Thyroid gland (tissue), 4 donors: ENCODE data around the gene PLAC8.

Experiments used
- POLR2A ChIP-seq, 2 donors: fragments of 450-650 bp; IDR thresholded peaks; one replicate each; pipeline ENCODE4 v1.6.1; 2017; ENCODE audit warnings: antibody characterized with exemption in 2 of 2, mild to moderate bottlenecking in 2 of 2, moderate library complexity in 1 of 2
- TF ChIP-seq, protein P1 (sequence below), 6 experiments: fragments of 200-600 bp in 3 of 6; fragments of 450-650 bp in 3 of 6; sonication (generic) in 3 of 6; IDR thresholded peaks; one replicate each; pipeline ENCODE4 v1.5.1; 2016 to 2019; ENCODE audit warnings: antibody characterized with exemption in 6 of 6, mild to moderate bottlenecking in 2 of 6, inconsistent platforms in 1 of 6, moderate library complexity in 1 of 6

DNA sequence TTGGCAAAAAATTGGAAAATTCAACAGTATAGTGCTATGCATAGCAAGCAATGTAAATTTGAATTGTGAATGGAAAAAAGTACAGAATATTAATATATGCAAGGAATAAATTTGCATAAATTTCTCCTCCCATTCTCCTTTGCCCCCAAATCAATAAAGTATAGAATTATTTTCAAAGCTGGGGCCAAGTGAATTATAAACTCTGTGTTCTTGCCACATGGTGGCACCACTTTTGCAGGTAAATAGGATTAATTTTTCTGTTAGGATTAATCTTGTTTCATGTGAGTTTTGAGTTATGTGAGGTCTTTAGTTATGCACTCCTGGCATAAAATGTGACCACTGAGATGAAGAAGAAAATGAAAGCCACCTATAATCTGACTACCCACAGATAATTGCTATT, 59.6 kb downstream of the PLAC8 start:
- TF ChIP-seq, protein P1, sequence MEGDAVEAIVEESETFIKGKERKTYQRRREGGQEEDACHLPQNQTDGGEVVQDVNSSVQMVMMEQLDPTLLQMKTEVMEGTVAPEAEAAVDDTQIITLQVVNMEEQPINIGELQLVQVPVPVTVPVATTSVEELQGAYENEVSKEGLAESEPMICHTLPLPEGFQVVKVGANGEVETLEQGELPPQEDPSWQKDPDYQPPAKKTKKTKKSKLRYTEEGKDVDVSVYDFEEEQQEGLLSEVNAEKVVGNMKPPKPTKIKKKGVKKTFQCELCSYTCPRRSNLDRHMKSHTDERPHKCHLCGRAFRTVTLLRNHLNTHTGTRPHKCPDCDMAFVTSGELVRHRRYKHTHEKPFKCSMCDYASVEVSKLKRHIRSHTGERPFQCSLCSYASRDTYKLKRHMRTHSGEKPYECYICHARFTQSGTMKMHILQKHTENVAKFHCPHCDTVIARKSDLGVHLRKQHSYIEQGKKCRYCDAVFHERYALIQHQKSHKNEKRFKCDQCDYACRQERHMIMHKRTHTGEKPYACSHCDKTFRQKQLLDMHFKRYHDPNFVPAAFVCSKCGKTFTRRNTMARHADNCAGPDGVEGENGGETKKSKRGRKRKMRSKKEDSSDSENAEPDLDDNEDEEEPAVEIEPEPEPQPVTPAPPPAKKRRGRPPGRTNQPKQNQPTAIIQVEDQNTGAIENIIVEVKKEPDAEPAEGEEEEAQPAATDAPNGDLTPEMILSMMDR (IDR thresholded peaks at IDR 0.05): peak in 2 of 6 experiments; percentile 18 to 25
- no peak for TF ChIP-seq POLR2A (IDR thresholded peaks at IDR 0.05)
